H1 (cell line): ENCODE results near the gene EDEM1. TPM values are rescaled to one million over a fixed set of nuclear protein-coding genes. Genes with fewer than 3 reads are reported as not detected.

Source experiments
- CTCF ChIA-PET: fragments of 300-600 bp; sonication (Branson Sonifier 250); formaldehyde crosslinking; loops from one replicate; lab custom pipeline; 2021; ENCODE audit not compliant: partially characterized antibody; lab: Charles Lee
- POLR2A ChIA-PET: fragments of 300-600 bp; sonication (Branson Sonifier 250); formaldehyde crosslinking; loops from one replicate; lab custom pipeline; 2021; ENCODE audit warnings: inconsistent platforms; ENCODE audit not compliant: partially characterized antibody; lab: Charles Lee
- DNase-seq, 2 experiments: peaks; one replicate each; pipeline versions ENCODE4 v3.0.0 to v3.0.0-alpha.2; 2010 to 2022; ENCODE audit warnings: low spot score in 2 of 2, low read depth in 1 of 2, mixed read lengths in 1 of 2
- FAIRE-seq: peaks from 2 replicates; lab custom pipeline; 2011; peaks lifted over from hg19 to GRCh38; lab: Jason Lieb, UNC
- H2AFZ ChIP-seq: 2 replicates; pipeline ENCODE4 v1.8.1; 2012; ENCODE audit warnings: low read length, inconsistent platforms
- H2AK5ac ChIP-seq: 2 replicates; pipeline ENCODE4 v1.6.1; 2013; ENCODE audit warnings: low read depth, low read length
- H2BK120ac ChIP-seq: replicated peaks from 2 replicates; pipeline ENCODE3; 2013; ENCODE audit warnings: low read depth, low read length, inconsistent platforms
- H2BK12ac ChIP-seq: 2 replicates; pipeline ENCODE4 v1.6.1; 2013; ENCODE audit warnings: low read depth, low read length
- H2BK15ac ChIP-seq: 2 replicates; pipeline ENCODE4 v1.6.1; 2013; ENCODE audit warnings: low read length
- H2BK20ac ChIP-seq: 2 replicates; pipeline ENCODE4 v1.6.1; 2013; ENCODE audit warnings: low read length
- H2BK5ac ChIP-seq: 2 replicates; pipeline ENCODE4 v1.6.1; 2013; ENCODE audit warnings: low read depth, low read length
- H3K14ac ChIP-seq: 2 replicates; pipeline ENCODE4 v1.6.1; 2013; ENCODE audit warnings: inconsistent platforms; ENCODE audit not compliant: insufficient read length
- H3K18ac ChIP-seq: 2 replicates; pipeline ENCODE4 v1.6.1; 2013; ENCODE audit warnings: low read length; ENCODE audit errors: extremely low read depth
- H3K23ac ChIP-seq: 2 replicates; pipeline ENCODE4 v1.6.1; 2013; ENCODE audit warnings: inconsistent platforms; ENCODE audit not compliant: insufficient read length
- H3K23me2 ChIP-seq: 2 replicates; pipeline ENCODE4 v1.6.1; 2013; ENCODE audit warnings: low read depth, low read length
- H3K27ac ChIP-seq: 2 replicates; pipeline ENCODE4 v1.6.1; 2011; ENCODE audit warnings: low read depth, low read length, inconsistent platforms
- H3K27me3 ChIP-seq, 4 experiments: replicated peaks in 1 of 4; 1 replicate in 1 of 4; 2 replicates in 3 of 4; pipeline versions ENCODE4 v1.6.1 to v1.8.1; 2011 to 2013; ENCODE audit warnings: low read length in 3 of 4, mild to moderate bottlenecking in 3 of 4, inconsistent platforms in 2 of 4, mixed read lengths in 2 of 4, moderate library complexity in 1 of 4; ENCODE audit not compliant: control insufficient read depth in 3 of 4, insufficient read depth in 3 of 4; ENCODE audit errors: extremely low read depth in 1 of 4
- H3K36me3 ChIP-seq, 4 experiments: 2 replicates each; pipeline versions ENCODE4 v1.6.1 to v1.8.1; 2011 to 2013; ENCODE audit warnings: mild to moderate bottlenecking in 4 of 4, low read length in 3 of 4, moderate library complexity in 2 of 4, control low read depth in 1 of 4, inconsistent platforms in 1 of 4; ENCODE audit not compliant: insufficient read depth in 4 of 4, control insufficient read depth in 2 of 4
- H3K4ac ChIP-seq: replicated peaks from 2 replicates; pipeline ENCODE3; 2013; ENCODE audit warnings: low read length, low read depth, mixed read lengths, inconsistent platforms; ENCODE audit not compliant: insufficient read length
- H3K4me1 ChIP-seq, 4 experiments: replicated peaks in 1 of 4; 1 replicate in 1 of 4; 2 replicates in 3 of 4; pipeline versions ENCODE4 v1.6.1 to v1.8.1; 2011 to 2013; ENCODE audit warnings: low read length in 3 of 4, inconsistent platforms in 2 of 4, mixed read lengths in 1 of 4; ENCODE audit not compliant: insufficient read depth in 4 of 4, control insufficient read depth in 3 of 4
- H3K4me2 ChIP-seq, 2 experiments: 2 replicates each; pipeline versions ENCODE4 v1.6.1 to v1.8.1; 2011 to 2013; ENCODE audit warnings: low read depth in 2 of 2, low read length in 2 of 2, control low read depth in 1 of 2, inconsistent platforms in 1 of 2, mild to moderate bottlenecking in 1 of 2; ENCODE audit not compliant: insufficient read depth in 1 of 2
- H3K4me3 ChIP-seq, 4 experiments: fragments of 200-600, 300-600 bp in 1 of 4; sonication (generic), shearing (Covaris generic), sonication (Bioruptor Twin) in 1 of 4; 2 replicates each; pipeline versions ENCODE4 v1.5.1 to v1.8.1; 2011 to 2016; ENCODE audit warnings: low read length in 4 of 4, low read depth in 3 of 4, control low read depth in 2 of 4, inconsistent platforms in 2 of 4, mild to moderate bottlenecking in 2 of 4, mixed read lengths in 1 of 4, moderate library complexity in 1 of 4; ENCODE audit not compliant: insufficient read depth in 2 of 4; ENCODE audit errors: extremely low read depth in 1 of 4
- H3K56ac ChIP-seq: replicated peaks from 2 replicates; pipeline ENCODE3; 2013; ENCODE audit warnings: low read depth, mild to moderate bottlenecking, mixed read lengths, low read length, inconsistent platforms; ENCODE audit not compliant: insufficient read length
- H3K79me1 ChIP-seq: 2 replicates; pipeline ENCODE4 v1.6.1; 2013; ENCODE audit warnings: low read depth, low read length, control low read depth
- H3K79me2 ChIP-seq, 2 experiments: 2 replicates each; pipeline versions ENCODE4 v1.6.1 to v1.8.1; 2012 to 2013; ENCODE audit warnings: low read length in 2 of 2, mild to moderate bottlenecking in 2 of 2, inconsistent platforms in 1 of 2; ENCODE audit not compliant: insufficient read depth in 2 of 2, control insufficient read depth in 1 of 2
- H3K9ac ChIP-seq, 4 experiments: replicated peaks in 1 of 4; 1 replicate in 1 of 4; 2 replicates in 3 of 4; pipeline versions ENCODE4 v1.6.1 to v1.8.1; 2011 to 2013; ENCODE audit warnings: low read depth in 3 of 4, low read length in 3 of 4, control low read depth in 2 of 4, mild to moderate bottlenecking in 2 of 4, moderate library complexity in 2 of 4, inconsistent platforms in 1 of 4; ENCODE audit errors: extremely low read depth in 1 of 4
- H3K9me3 ChIP-seq, 2 experiments: 2 replicates each; pipeline versions ENCODE4 v1.6.1 to v1.8.1; 2012 to 2013; ENCODE audit warnings: mild to moderate bottlenecking in 2 of 2, moderate library complexity in 2 of 2, control low read depth in 1 of 2, inconsistent platforms in 1 of 2, low read depth in 1 of 2, low read length in 1 of 2, mixed read lengths in 1 of 2; ENCODE audit not compliant: insufficient read depth in 2 of 2
- H4K20me1 ChIP-seq, 2 experiments: replicated peaks in 1 of 2; 2 replicates each; pipeline versions ENCODE3 to v1.8.1; 2011 to 2013; ENCODE audit warnings: inconsistent platforms in 2 of 2, low read length in 2 of 2, mild to moderate bottlenecking in 1 of 2; ENCODE audit not compliant: insufficient read depth in 2 of 2, control insufficient read depth in 1 of 2
- H4K5ac ChIP-seq: 2 replicates; pipeline ENCODE4 v1.6.1; 2013; ENCODE audit warnings: low read length, low read depth, mixed read lengths, inconsistent platforms; ENCODE audit not compliant: insufficient read length
- H4K8ac ChIP-seq: 2 replicates; pipeline ENCODE4 v1.8.0; 2013; ENCODE audit warnings: mild to moderate bottlenecking, moderate library complexity, low read length, inconsistent platforms; ENCODE audit not compliant: insufficient read depth; ENCODE audit errors: extremely low read depth
- H4K91ac ChIP-seq: replicated peaks from 2 replicates; pipeline ENCODE3; 2013; ENCODE audit warnings: low read length, mixed read lengths, inconsistent platforms; ENCODE audit not compliant: insufficient read length
- SIX5 ChIP-seq: IDR thresholded peaks from 2 replicates; pipeline ENCODE4 v1.6.1; 2011; ENCODE audit warnings: mild to moderate bottlenecking, low read depth, low read length
- WGBS, 2 experiments: shearing (Covaris generic) in 1 of 2; methylation state at CpG; one replicate each; pipeline versions ENCODE4 v1.1.6 to v1.1.7; 2013 to 2015; ENCODE audit warnings: low lambda C conversion rate in 2 of 2, mixed read lengths in 2 of 2, inconsistent platforms in 1 of 2, low coverage in 1 of 2, missing lambda C conversion rate in 1 of 2; ENCODE audit not compliant: insufficient replicate concordance in 2 of 2, insufficient coverage in 1 of 2, insufficient read length in 1 of 2; ENCODE audit errors: extremely low coverage in 1 of 2, missing lambda C conversion rate in 1 of 2; 5-methylcytosine and 5-hydroxymethylcytosine counted together
- polyA plus RNA-seq, 7 experiments: library from polyadenylated mRNA; depleted of rRNA in 3 of 7; stranded (reverse) in 5 of 7; unstranded in 2 of 7; fragments of >200 nt in 5 of 7; fragments of 200-250 nt in 2 of 7; gene quantifications; 1 replicate in 5 of 7; 2 replicates in 1 of 7; 4 replicates in 1 of 7; pipeline versions ENCODE4 v1.2.1 to v1.2.3, GENCODE V29; 2011 to 2013; ENCODE audit warnings: missing spikeins in 2 of 7, mixed read lengths in 2 of 7
- total RNA-seq: library from RNA; stranded (reverse); fragmentation: NEBNext Ultra II Directional; extraction: Animal tissue kit (Norgen Biotek cat#: 25700); gene quantifications from 2 replicates; pipeline ENCODE4 v1.2.1, GENCODE V29; 2021

Gene EDEM1
- total and polyA plus RNA-seq, 2 of the 8 experiments (the other 6 are each of a cell fraction or from before 2014, with no cell fraction given), result 4.8 to 16.4 TPM

- FAIRE-seq, result no peak
- TF ChIP-seq SIX5, result no peak
Measured at GRCh38 chr3:5169807-5170206, 17.7 kb upstream of the EDEM1 start.

More at GRCh38 chr3:5169807-5170206, 17.7 kb upstream of the EDEM1 start:
- Histone ChIP-seq H2BK12ac (no peak overlapping the region), H3K36me3 (peaks cover 0 to 16% (median 6%) of the 10 kb centered on the region in 4 experiments; a peak in 3 of 8 replicates), H4K5ac (no peak overlapping the region), H3K14ac (no peak overlapping the region), H3K4me1 (no peaks in the 10 kb centered on the region; a peak in 1 of 7 replicates), H3K23me2 (no peaks in the 10 kb centered on the region), H4K20me1 (peaks cover 0 to 3% of the 10 kb centered on the region in 2 experiments), H4K91ac (no peak overlapping the region), H3K79me2 (peaks cover 0 to 39% of the 10 kb centered on the region in 2 experiments; a peak in 3 of 4 replicates), H3K18ac (no peak overlapping the region), H2AK5ac (no peak overlapping the region), H3K9me3 (no peaks in the 10 kb centered on the region), H2BK20ac (no peak overlapping the region), H3K56ac (no peak overlapping the region), H2AFZ (no peak overlapping the region), H3K4me3 (no peak overlapping the region), H3K79me1 (no peaks in the 10 kb centered on the region; the same call in 1 of the 2 replicates), H2BK15ac (no peak overlapping the region), H3K27ac (no peak overlapping the region), H4K8ac (no peak overlapping the region), H3K4ac (no peak overlapping the region), H3K27me3 (no peaks in the 10 kb centered on the region), H3K23ac (no peak overlapping the region), H3K4me2 (no peak overlapping the region), H2BK5ac (no peak overlapping the region), H3K9ac (no peak overlapping the region), H2BK120ac (no peak overlapping the region)
- no peak for DNase-seq
- WGBS, 2 experiments, result 87% methylated on average over 2 of the region's 2 CpGs; no CpG with 5 or more reads in 1 of the 2 experiments
- ChIA-PET POLR2A (no interaction called here), CTCF (no interaction called here)
